SIG-M5 (cell line): ENCODE results near the gene SEPTIN5.
"Not testable (repeated sequence)": the region's sequence is repeated elsewhere in the genome, so short reads cannot be mapped to it uniquely, and the experiment has no call there.

Experiments used
- DNase-seq: peaks from one replicate; lab custom pipeline; 2025; lab: John Stamatoyannopoulos, UW

SEPTIN5 gene

DNA sequence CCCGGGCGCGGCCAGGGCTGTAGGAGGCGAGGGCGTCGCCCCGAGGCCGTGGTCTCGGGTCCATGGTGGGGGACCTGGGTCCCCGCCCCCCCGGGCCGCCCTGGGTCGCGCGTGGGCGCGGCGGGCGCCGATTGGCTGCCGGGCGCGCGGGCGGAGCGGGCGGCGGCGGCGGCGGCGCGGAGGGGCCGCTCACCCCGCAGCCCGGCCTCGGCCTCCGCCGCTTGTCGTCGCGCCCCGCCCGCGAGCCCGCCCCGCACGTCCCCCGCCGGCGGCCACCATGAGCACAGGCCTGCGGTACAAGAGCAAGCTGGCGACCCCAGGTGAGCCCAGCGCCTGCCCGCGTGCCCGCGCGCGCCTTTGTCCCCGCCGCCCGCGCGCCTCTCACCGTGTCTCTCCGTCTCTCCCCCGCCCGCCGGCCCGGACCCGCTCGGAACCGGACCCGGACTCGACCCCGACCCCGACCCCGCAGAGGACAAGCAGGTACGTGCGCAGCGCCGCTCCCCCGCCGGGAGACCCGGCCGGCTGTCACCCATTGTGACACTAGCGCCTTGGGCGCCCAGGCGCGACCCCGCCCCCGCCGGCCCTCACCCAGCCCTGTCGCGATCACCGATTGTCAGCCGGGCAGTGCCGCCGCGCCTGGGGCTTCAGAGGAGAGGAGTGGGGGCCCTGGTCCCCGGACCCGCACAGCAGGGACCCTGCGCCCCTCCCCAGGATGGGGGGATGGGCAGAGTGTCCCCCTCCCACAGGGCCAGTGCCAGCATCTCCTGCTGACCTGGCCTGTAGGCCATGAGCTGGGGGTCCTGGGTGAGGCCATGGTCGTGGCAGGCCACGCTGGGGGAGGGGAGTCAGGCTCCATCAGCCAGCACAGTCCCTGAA lies at the start of gene SEPTIN5:
Gene SEPTIN5, plus strand, starts transcription at position 192 of the 876 bp plus-strand sequence. Its CDS starts 86 bp downstream, at position 278.
- DNase-seq: no peak

DNA sequence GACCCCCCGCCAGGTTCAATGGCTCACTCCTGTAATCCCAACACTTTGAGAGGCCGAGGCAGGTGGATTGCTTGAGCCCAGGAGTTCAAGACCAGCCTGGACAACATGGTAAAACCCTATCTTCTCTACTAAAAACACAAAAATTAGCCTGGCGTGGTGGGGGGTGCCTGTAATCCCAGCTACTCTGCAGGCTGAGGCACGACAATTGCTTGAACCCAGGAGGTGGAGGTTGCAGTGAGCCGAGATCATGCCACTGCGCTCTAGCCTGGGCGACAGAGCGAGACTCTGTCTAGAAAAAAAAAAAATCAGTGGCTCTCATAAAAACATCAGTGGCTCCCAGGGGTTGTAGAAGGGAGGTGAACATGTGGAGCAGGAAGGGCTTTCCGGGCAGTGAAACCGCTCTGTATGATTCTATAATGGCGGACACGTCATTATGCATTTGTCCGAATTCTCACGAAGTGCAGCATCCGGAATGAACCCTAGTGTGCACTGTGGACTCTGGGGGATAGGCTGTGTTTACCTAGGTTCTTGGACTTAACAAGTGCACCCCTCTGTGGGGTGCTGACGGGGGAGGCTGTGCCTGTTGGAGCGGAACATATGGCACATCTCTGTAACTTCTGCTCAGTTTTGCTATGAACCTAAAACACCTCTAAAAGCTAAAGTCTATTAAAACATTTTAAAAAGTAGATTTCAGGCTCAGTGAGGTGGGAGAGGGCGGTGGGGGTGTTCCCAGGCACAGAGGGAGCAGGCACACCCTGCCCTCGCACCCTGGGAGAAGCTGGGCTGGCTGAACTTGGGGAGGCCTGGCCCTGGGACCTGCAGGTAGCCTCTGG lies 49.1 kb upstream of the SEPTIN5 start:
- DNase-seq: no peak

GRCh38 chr22:19665784-19666672 lies 48.3 kb upstream of the SEPTIN5 start:
- DNase-seq: no peak

DNA sequence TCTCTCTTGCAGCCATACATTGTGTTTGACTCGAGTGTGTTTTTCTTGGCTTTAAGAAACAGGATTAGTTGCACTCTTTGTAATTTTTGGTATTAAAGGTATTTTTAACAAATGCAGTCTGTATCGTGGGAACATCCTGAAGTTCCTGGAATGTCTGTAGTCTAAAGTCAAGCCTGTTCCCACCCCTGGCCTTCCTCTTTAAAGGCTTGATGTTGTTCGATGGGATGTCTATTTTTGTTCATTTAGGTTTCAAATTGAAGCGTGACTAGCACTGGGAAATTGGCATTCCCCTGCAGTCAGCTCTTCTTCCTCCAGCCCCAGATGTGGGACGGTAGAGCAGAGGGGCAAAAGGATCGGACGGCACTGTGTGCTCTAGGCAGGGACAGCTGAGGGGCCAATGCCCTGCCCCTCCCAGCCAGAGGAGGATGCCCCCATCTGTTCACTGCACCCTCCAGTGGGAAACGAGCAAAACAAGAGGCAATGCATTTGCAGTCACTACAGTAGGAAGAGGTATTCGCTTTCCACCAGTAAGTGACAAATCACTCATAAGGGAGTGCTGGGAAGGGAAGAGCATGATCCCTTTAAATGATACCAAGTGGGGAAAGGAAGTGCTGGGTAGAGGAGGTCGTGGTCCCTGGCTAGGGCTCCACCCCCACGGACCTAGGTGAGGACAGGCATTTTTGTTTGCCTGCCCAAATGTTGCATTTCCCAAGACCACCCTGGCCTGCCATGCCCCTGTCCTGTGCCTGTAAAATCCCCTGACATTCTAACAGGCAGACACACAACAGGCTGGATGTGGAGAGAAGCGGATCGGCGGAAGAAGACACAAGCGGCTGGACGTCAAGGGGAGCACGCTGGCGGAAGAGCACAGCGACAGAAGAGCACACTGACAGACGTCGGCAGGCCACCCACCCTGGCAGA lies 47.4 kb upstream of the SEPTIN5 start:
- no peak for DNase-seq

GRCh38 chr22:19667872-19668740 lies 46.2 kb upstream of the SEPTIN5 start:
- DNase-seq: no peak

DNA sequence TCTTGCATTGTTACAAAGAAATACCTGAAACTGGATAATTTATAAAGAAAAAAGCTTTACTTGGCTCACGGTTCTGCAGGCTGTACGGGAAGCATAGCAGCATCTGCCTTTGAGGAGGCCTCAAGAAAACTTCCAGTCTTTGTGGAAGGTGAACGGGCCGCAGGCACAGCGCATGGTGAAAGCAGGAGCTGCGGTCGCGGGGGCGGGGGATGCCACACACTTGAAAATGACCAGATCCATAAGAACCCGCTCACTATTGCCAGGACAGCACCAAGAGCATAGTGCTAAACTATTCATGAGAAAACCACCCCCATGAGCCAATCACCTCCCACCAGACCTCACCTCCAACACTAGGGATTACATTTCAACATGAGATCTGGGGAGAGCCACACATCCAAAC lies 45.6 kb upstream of the SEPTIN5 start:
- no peak for DNase-seq

DNA sequence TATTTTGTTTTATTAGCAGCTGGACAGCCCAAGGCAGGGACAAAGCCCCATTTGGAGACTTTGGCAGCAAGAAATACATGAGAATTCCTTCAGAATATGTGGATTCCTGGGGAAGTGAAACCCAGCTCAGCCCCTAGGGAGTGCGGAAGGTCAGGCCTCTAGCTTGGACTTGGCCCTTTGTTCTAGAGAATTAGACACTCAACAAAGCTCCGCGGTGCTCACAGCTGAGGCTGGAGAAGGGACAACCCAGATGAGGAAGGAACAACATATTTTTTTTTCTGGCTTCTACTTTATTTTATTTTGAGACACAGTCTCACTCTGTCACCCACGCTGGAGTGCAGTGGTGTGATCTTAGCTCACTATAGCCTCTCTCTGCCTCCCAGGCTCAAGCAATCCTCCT lies 44.7 kb upstream of the SEPTIN5 start:
- DNase-seq: no peak

GRCh38 chr22:19671316-19671715 lies 43.0 kb upstream of the SEPTIN5 start:
- DNase-seq: no peak

- no peak for DNase-seq
These were observed 42.1 kb upstream of the SEPTIN5 start for GRCh38 chr22:19672054-19672776.

DNA sequence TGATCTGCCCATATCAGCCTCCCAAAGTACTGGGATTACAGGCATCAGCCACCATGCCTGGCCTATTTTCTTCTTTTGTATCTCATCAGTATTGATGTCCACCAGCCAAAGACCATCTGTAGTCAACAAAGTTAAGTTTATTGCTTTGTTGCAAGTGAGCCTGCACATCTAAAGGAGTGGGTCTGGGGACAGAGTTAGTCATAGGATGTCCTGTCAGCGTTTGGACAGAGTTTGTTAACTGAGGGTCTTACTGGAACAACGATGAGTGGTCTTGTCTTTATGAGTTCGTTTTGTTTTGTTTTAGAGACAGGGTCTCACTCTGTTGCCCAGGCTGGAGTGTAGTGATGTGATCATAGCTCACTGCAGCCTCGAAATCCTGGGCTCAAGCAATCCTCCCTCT lies 40.6 kb upstream of the SEPTIN5 start:
- DNase-seq: no peak

- no peak for DNase-seq
These were observed 40.0 kb upstream of the SEPTIN5 start for GRCh38 chr22:19674129-19674928.

DNA sequence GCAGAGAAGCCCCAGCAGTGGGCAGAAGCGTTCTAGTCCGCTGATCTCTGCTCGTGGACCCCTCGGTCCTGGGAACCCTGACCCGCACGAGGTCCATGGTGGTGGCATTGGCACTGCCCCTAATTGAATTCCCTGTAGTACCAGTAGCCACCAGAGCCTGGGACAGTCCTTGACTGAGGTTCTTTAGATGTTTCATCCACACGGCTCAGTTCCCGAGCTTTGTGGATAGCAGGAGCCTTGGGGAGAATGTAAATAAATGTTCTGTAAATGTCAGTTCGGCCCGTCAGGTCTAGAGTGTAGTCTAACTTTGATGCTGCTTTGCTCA lies 39.4 kb upstream of the SEPTIN5 start:
- DNase-seq: no peak

GRCh38 chr22:19675428-19675827 lies 38.9 kb upstream of the SEPTIN5 start:
- no peak for DNase-seq

GRCh38 chr22:19676437-19676836 lies 37.9 kb upstream of the SEPTIN5 start:
- DNase-seq: not testable (repeated sequence)

DNA sequence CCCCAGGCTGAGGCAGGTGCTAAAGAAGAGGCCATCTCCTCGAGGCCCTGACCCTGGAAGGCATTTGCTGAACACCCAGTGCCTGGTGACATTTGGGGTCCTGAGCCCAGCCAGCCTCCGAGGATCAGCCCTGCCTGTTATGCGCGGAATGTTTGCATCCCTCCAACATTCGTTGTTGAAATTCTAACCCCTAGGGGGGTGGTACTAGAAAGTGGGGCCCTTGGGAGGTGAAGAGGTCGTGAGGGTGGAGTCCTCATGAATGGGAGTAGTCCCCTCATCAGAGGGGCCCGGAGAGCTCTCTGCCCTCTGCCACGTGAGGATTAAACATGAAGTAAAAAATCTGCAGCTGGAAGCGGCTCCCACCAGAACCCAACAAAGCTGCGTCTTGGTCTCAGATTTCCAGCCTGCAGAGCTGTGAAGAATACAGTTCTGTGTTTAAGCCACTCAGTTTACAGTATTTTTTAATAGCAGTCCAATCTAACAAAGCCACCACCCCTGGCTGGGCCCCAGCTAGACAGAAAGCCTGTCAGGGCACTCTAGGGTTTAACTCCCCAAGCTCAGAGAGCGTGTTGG lies 35.3 kb upstream of the SEPTIN5 start:
- no peak for DNase-seq

DNA sequence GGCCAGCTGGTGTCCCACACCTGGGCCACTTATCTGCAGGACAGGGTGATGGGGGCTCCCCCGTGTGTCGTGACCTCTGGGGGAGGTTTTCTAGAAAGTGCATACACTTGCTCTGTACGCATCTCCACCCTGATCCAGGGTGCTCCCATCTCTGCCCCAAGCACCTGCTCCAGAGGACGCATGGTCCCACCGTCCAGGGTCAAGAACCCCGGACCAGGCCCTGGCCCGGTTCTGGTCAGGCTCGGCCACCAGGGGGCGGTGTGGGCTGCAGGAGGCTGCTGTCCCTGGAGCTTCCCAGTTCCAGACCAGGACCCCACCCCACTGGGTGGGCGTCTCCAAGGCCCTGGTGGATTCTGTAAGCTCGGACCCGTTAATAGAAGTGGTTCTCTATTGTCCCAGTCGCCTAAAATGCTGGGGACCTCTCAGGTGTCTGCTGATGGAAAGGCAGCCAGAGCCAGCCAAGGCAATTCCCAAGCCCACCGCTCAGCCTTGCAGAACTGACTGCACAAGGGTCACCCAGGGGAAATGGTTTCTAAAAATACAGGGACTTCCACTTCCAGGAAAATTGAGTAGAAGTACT lies 34.7 kb upstream of the SEPTIN5 start:
- no peak for DNase-seq

GRCh38 chr22:19680287-19680881 lies 33.9 kb upstream of the SEPTIN5 start:
- DNase-seq: no peak
